ELR (cell line): ENCODE results near the gene ZNF493.

Experiments
- DNase-seq: peaks from one replicate; pipeline ENCODE4 v3.0.0-alpha.2; 2015; ENCODE audit warnings: low read depth

ZNF493 gene

GRCh38 chr19:21396893-21397572 lies at the start of gene ZNF493:
ZNF493 (plus strand) TSS chr19:21397133; CDS start chr19:21397238, 105 bp downstream.
- DNase-seq: peak; percentile 96

- no peak for DNase-seq
Measured at GRCh38 chr19:21352830-21353229, 44.1 kb upstream of the ZNF493 start.

DNA sequence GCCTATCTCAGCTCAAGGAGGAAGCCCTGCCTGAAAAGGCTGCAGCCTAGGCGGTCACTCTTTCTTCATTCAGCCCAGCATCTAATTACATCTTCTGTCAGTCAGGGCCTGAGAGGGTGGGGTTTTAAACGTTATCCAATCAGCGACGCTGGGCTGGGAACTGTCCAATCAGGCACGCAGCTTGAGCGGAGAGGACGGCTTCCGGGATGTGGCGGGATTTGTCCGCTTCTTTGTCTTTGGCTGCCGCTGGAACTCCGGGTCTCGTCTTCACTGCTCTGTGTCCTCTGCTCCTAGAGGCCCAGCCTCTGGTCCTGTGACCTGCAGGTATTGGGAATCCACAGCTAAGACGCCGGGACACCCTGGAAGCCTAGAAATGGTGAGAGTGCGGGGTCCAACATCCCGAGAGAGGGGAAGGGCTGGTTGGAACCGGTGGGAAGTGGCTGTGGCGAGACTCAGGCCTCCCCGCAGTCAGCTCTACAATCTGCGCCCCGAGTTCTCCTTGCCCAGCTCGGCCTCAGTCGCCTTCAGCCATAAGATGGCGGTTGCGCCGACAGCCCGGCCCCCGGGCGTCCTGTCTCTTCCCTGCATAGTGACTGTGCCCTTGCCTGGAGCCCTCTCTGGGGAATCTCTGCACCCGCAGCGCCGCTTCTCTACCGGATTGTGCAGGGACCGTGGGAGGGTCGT lies 38.0 kb upstream of the ZNF493 start, which contains the start of gene ZNF738:
TSS of gene ZNF738 (plus strand) at position 233 of the 684 bp plus-strand sequence. CDS start at position 374, 141 bp downstream.
- DNase-seq: peak; percentile 97

DNA sequence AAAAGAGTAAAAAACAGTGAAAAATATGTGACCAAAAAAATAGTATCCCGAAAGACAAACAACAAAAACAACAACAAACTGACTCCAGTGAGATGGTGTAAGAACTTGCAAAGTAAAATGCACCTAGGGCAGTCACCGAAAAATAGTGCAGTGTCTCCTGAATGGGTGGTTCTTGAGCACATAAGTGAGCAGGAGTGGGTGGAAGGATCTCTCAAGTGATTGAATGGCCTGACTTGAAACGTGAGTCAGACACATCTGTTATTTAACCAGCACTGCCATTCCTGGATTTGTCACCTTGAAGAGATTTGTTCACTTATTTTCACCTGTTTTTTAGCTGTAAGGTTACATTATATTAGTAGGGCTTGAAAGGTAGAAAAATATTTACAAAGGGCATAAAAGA lies 34.6 kb upstream of the ZNF493 start:
- no peak for DNase-seq

DNA sequence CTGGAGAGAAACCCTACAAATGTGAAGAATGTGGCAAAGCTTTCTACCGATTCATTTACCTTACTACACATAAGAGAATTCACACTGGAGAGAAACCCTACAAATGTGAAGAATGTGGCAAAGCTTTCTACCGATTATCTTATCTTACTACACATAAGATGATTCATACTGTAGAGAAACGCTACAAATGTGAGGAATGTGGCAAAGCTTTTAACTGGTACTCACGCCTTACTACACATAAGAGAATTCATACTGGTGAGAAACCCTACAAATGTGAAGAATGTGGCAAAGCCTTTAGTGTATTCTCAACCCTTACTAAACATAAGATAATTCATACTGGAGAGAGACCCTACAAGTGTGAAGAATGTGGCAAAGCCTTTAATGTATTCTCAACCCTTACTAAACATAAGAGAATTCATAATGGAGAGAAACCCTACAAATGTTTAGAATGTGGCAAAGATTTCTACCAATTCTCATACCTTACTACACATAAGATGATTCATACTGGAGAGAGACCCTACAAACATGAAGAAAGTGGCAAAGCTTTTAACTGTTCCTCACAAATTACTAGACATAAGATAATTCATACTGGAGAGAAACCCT lies 12.9 kb upstream of the ZNF493 start:
- no peak for DNase-seq

- no peak for DNase-seq
Measured at GRCh38 chr19:21396121-21396520, 812 bp upstream of the ZNF493 start.

GRCh38 chr19:21398851-21399250 lies 1.9 kb downstream of the ZNF493 start:
- no peak for DNase-seq

- DNase-seq: no peak
Measured at GRCh38 chr19:21402303-21402985, 5.5 kb downstream of the ZNF493 start.

DNA sequence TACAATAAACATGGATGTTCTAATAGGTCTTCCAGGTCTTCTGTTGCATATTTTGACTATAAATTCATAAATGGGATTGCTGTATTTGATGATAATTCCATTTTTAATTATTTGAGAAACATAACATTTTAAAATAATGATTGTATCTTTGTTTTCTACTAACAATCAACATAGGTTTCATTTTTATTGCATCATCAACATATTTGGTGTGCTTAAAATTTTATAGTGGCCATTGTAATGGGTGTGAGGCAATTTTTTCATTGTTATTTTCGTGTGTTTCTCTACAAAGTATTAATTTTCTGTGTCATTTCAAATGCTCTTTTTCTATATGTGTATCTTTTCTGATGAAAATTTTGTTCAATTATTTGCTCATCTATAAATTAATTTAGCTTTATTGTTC lies 13.2 kb downstream of the ZNF493 start:
- DNase-seq: no peak

DNA sequence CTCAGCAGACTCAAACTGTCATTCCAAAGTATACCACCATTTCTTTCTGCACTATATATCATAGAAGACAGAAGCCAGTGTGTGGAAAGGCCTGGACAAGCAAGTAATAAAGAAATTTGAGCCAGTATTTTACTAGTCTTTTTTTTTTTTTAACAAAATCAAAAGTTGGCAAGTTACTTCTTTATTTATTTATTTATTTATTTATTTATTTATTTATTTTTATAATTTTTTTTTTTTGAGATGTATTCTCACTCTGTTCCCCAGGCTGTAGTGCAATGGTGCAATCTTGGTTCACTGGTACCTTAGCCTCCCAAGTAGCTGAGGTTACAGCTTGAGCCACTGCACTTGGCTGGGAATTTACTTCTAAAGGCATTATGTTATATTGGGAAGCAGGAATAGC lies 25.3 kb downstream of the ZNF493 start:
- DNase-seq: no peak

- no peak for DNase-seq
Measured at GRCh38 chr19:21423057-21424041, 26.4 kb downstream of the ZNF493 start.

GRCh38 chr19:21430675-21431074 lies 33.7 kb downstream of the ZNF493 start:
- DNase-seq: no peak

GRCh38 chr19:21432590-21432989 lies 35.7 kb downstream of the ZNF493 start:
- DNase-seq: no peak

DNA sequence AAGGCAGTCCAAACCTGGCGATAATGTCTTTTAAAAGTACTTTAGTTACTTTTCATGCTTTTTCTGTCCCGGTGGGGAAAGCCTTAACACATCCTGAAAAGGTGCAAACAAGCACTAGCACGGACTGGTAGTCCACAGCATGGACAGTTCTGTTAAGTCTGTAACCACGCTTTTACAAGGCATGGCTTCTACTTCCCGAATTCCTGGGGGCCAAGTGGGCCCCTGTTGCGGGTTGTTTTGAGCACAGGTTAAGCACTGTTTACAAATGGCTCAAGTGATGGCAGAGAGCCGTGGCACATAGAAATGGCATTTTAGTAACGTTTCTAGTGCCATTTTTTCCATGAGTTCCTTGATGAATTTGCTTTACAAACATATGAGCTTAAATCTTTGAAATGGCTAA lies 37.6 kb downstream of the ZNF493 start:
- DNase-seq: no peak

- DNase-seq: no peak
Measured at GRCh38 chr19:21434967-21435544, 38.1 kb downstream of the ZNF493 start.

DNA sequence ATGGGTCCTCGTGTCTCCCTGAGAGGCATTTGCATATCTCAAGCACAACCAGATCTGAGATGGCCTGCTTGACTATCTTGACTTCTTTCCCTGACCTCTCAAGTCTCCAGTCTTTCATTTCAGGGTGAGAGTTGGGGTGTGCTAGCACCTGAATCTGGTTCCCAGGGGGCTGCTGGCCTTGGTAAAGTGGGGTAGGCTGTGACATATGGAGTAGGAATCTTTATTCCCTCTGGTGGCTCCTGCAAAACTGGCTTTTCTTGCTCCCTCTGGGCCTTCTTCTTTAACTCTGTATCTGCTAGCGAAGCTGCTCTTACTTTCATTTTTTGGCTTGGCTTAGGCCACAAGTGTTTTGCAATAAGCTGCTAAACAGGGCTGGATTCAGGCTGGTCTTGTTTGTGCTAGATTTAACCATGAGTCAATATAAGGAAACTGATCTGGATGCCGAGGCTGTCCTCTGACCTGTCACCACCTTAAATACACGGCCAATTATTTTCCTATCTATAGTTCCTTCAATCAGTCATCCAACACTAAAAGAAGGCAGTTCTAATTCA lies 42.3 kb downstream of the ZNF493 start:
- no peak for DNase-seq

GRCh38 chr19:21440321-21440720 lies 43.4 kb downstream of the ZNF493 start:
- DNase-seq: no peak

DNA sequence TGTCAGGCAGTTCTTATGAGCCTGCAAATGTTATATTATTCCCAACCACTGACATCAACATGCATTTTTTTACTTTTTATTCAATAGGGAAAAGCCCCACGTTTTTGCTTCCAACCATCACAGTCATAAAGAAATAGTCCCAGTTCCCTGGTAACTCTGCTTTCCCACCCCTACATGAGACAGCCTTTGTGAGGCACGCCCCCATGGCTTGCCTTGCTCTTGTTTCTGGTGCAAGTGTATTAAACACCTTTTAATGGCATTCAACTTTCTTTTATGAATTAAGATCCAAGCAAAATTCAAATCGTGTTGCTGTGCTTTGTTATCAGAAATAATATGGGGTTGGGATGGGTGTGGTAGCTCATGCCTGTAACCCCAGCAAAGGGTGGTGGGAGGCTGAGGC lies 54.3 kb downstream of the ZNF493 start:
- DNase-seq: no peak

DNA sequence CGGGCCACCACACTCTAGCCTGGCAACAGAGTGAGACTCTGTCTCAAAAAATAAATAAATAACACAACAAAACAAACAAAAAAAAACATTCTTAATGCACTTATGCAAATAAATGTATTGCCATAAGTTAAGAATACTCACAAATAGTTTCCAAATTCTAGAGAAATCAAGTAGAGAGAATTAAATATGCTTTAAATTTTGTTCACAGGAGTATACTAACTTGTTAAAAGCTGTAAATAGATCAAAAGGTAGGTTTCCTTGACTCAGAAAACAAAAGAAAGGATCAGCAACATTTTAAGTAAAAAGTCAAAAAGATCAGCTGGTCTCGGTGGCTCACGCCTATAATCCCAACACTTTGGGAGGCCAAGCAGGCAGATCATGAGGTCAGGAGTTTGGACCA lies 58.0 kb downstream of the ZNF493 start:
- no peak for DNase-seq

DNA sequence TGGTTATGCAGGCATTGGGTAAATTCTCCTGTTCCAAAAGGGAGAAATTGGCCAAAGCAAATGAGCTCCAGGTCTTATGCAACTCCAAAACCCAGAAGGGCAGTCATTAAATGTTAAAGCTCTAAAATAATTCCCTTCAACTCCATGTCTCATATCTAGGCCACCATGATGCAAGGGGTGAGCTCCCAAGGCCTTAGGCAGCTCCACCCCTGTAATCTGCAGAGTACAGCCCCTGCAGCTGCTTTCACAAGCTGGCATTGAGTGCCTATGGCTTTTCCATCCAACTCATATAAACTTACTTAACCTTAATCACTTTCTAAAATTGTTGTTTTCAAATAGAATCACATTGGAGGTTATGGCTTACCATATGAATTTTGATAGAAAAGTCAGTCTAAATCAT lies 63.8 kb downstream of the ZNF493 start:
- DNase-seq: no peak

- no peak for DNase-seq
Measured at GRCh38 chr19:21462540-21462939, 65.6 kb downstream of the ZNF493 start.
